OCI-LY7 (cell line): ENCODE data around the gene OR5B12. TPM values are rescaled to one million over a fixed set of nuclear protein-coding genes. Genes with fewer than 3 reads are reported as not detected.

Source experiments
- BruUV-seq: library from RNA; stranded (reverse); fragments of 400-500 nt; replicated peaks from 2 replicates; lab custom pipeline; 2021; lab: Mats Ljungman, UMichigan
- CTCF ChIA-PET: fragments of 300-600 bp; sonication (Branson Sonifier 250); formaldehyde crosslinking; loops from one replicate; lab custom pipeline; 2022; ENCODE audit warnings: antibody characterized with exemption; ENCODE audit not compliant: unreplicated experiment; lab: Charles Lee
- POLR2A ChIA-PET: fragments of 300-600 bp; sonication (Branson Sonifier 250); formaldehyde crosslinking; loops from one replicate; lab custom pipeline; 2022; ENCODE audit warnings: antibody characterized with exemption; lab: Charles Lee
- DNase-seq: peaks from one replicate; pipeline ENCODE4 v3.0.0-alpha.2; 2015; ENCODE audit warnings: low spot score
- H2AFZ ChIP-seq: fragments of 200-600 bp; sonication (generic), shearing (Covaris generic); 2 replicates; pipeline ENCODE4 v1.6.1; 2014; ENCODE audit warnings: mild to moderate bottlenecking, antibody characterized with exemption, low read length, moderate library complexity
- H3K27ac ChIP-seq: fragments of 200-600 bp; sonication (generic); 2 replicates; pipeline ENCODE4 v1.5.1; 2014; ENCODE audit warnings: mixed run types, low read depth, mild to moderate bottlenecking, moderate library complexity, low read length, inconsistent platforms; ENCODE audit not compliant: poor library complexity, severe bottlenecking
- H3K36me3 ChIP-seq: fragments of 200-600 bp; sonication (generic); 2 replicates; pipeline ENCODE4 v1.6.1; 2014; ENCODE audit warnings: mild to moderate bottlenecking, antibody characterized with exemption, low read length, moderate library complexity, mixed read lengths; ENCODE audit not compliant: insufficient read depth
- H3K4me1 ChIP-seq: fragments of 200-600 bp; sonication (generic); 2 replicates; pipeline ENCODE4 v1.5.1; 2014; ENCODE audit warnings: mild to moderate bottlenecking, low read length; ENCODE audit not compliant: insufficient read depth, poor library complexity, severe bottlenecking
- H3K4me2 ChIP-seq: fragments of 200-600 bp; sonication (generic); 2 replicates; pipeline ENCODE4 v1.6.1; 2014; ENCODE audit warnings: mild to moderate bottlenecking, low read length
- H3K4me3 ChIP-seq: fragments of 200-600 bp; sonication (generic); 2 replicates; pipeline ENCODE4 v1.5.1; 2014; ENCODE audit warnings: mild to moderate bottlenecking, low read depth, low read length; ENCODE audit not compliant: poor library complexity, severe bottlenecking
- H3K79me2 ChIP-seq: fragments of 200-600 bp; sonication (generic); 2 replicates; pipeline ENCODE4 v1.6.1; 2016; ENCODE audit warnings: low read depth, mild to moderate bottlenecking, low read length, moderate library complexity, mixed read lengths; ENCODE audit not compliant: insufficient read depth
- H3K9me2 ChIP-seq: fragments of 200-600 bp; sonication (generic); 2 replicates; pipeline ENCODE4 v1.6.1; 2016; ENCODE audit warnings: mild to moderate bottlenecking, low read length, mixed read lengths; ENCODE audit not compliant: insufficient read depth
- H3K9me3 ChIP-seq: fragments of 200-600 bp; sonication (generic); 2 replicates; pipeline ENCODE4 v1.6.1; 2014; ENCODE audit warnings: mild to moderate bottlenecking, mixed run types, low read length, mixed read lengths
- H4K20me1 ChIP-seq: fragments of 200-600 bp; sonication (generic); 2 replicates; pipeline ENCODE4 v1.6.1; 2014; ENCODE audit warnings: mild to moderate bottlenecking, antibody characterized with exemption, low read length, moderate library complexity, mixed read lengths; ENCODE audit not compliant: insufficient read depth
- CTCF ChIP-seq: fragments of 200-600 bp; sonication (generic); conservative IDR thresholded peaks from 2 replicates; pipeline ENCODE4 v1.5.1; 2014; ENCODE audit warnings: mild to moderate bottlenecking, antibody characterized with exemption, low read length, moderate library complexity, mixed read lengths
- EZH2phosphoT487 ChIP-seq: fragments of 200-600 bp; sonication (generic); IDR thresholded peaks from 2 replicates; pipeline ENCODE4 v1.6.1; 2018; ENCODE audit warnings: low read depth, borderline replicate concordance, mild to moderate bottlenecking, mixed run types, antibody characterized with exemption, low read length, moderate library complexity, mixed read lengths
- intact Hi-C: fragments of 100-400 bp; cut with micrococcal nuclease; formaldehyde crosslinking; loops from one replicate; pipeline ENCODE4 v1.10.0; 2022; ENCODE audit not compliant: unreplicated experiment
- total RNA-seq, 2 experiments: library from RNA; depleted of rRNA in 1 of 2; stranded (reverse); fragments of >200 nt in 1 of 2; shearing (Covaris generic) in 1 of 2; gene quantifications; 2 replicates each; pipeline ENCODE4 v1.2.3, GENCODE V29; 2014 to 2022

Gene OR5B12
- total RNA-seq, 2 experiments from 2014 or later = not detected

- BruUV-seq = no TSS peak
- no peak overlapping the region for H3K27ac ChIP-seq
- DNase-seq = no peak
- H3K36me3 ChIP-seq = no peaks in the 10 kb centered on the region
- H3K9me2 ChIP-seq = no peaks in the 10 kb centered on the region
- H3K4me3 ChIP-seq = no peak overlapping the region
- H4K20me1 ChIP-seq = no peaks in the 10 kb centered on the region
- no peaks in the 10 kb centered on the region for H3K9me3 ChIP-seq
- TF ChIP-seq CTCF (no peak), EZH2phosphoT487 (no peak)
- no peaks in the 10 kb centered on the region for H3K79me2 ChIP-seq
- CTCF ChIA-PET = no interaction called here
- intact Hi-C loops = no loop called here
- H3K4me1 ChIP-seq = no peaks in the 10 kb centered on the region
- no peak overlapping the region for H2AFZ ChIP-seq
- POLR2A ChIA-PET = no interaction called here
- no peak overlapping the region for H3K4me2 ChIP-seq
Measured at GRCh38 chr11:58485961-58486360, 43.9 kb upstream of the OR5B12 start.

- H4K20me1 ChIP-seq = no peaks in the 10 kb centered on the region
- no TSS peak for BruUV-seq
- no peaks in the 10 kb centered on the region for H3K9me2 ChIP-seq
- H3K4me3 ChIP-seq = no peak overlapping the region
- H3K4me2 ChIP-seq = no peak overlapping the region
- no peaks in the 10 kb centered on the region for H3K36me3 ChIP-seq
- CTCF ChIA-PET = no interaction called here
- TF ChIP-seq CTCF = no peak
- TF ChIP-seq EZH2phosphoT487 = no peak
- no peak for DNase-seq
- POLR2A ChIA-PET = no interaction called here
- H3K9me3 ChIP-seq = peaks cover 10% of the 10 kb centered on the region
- no peak overlapping the region for H2AFZ ChIP-seq
- intact Hi-C loops = no loop called here
- no peaks in the 10 kb centered on the region for H3K79me2 ChIP-seq
- H3K27ac ChIP-seq = no peak overlapping the region
- H3K4me1 ChIP-seq = no peaks in the 10 kb centered on the region
Measured at GRCh38 chr11:58471892-58472291, 29.9 kb upstream of the OR5B12 start.

DNA sequence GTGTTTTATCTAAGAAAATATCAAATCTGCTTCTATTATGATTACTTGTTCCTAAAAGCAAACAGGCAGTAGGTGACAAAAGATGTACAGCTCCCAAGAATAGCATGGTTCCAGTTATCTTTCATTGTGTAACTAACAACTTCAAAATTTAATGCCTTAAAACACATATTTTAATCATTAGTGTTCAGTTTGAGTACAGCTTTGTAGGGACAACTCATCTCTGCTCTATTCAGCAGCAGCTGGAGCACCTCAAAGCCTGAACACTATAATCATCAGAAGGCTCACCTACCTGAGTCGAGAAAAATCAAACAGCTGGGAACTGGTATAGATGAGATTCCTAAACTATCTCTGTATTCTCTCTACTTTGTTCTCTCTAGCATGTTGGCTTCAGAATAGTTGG lies 24.3 kb upstream of the OR5B12 start:
- Histone ChIP-seq H3K4me2 (no peak overlapping the region), H3K36me3 (no peaks in the 10 kb centered on the region), H3K4me1 (no peaks in the 10 kb centered on the region), H3K9me3 (no peaks in the 10 kb centered on the region; the same call in 1 of the 2 replicates), H3K79me2 (no peaks in the 10 kb centered on the region), H3K27ac (no peak overlapping the region), H3K4me3 (no peak overlapping the region), H2AFZ (no peak overlapping the region), H3K9me2 (no peaks in the 10 kb centered on the region), H4K20me1 (no peaks in the 10 kb centered on the region)
- intact Hi-C loops = no loop called here
- ChIA-PET CTCF (no interaction called here), POLR2A (interaction anchor here (0.7 kb wide), 1 partner anchor 8 kb away, joined by 3 read pairs; no protein-coding TSS in a partner anchor)
- BruUV-seq = no TSS peak
- DNase-seq = no peak
- TF ChIP-seq EZH2phosphoT487 = no peak
- no peak for TF ChIP-seq CTCF
